NCI-H2171 treated with DMSO at 0.1 percent for 48 hours (cell line): ENCODE measurements around the gene DBI.
A peak's percentile ranks its signal among the peaks of the same experiment; 100 is the strongest.
"Not testable (repeated sequence)": the region's sequence is repeated elsewhere in the genome, so short reads cannot be mapped to it uniquely, and the experiment has no call there.

Experiments used
- DNase-seq: peaks from one replicate; lab custom pipeline; 2025; lab: John Stamatoyannopoulos, UW

The DBI gene

DNA sequence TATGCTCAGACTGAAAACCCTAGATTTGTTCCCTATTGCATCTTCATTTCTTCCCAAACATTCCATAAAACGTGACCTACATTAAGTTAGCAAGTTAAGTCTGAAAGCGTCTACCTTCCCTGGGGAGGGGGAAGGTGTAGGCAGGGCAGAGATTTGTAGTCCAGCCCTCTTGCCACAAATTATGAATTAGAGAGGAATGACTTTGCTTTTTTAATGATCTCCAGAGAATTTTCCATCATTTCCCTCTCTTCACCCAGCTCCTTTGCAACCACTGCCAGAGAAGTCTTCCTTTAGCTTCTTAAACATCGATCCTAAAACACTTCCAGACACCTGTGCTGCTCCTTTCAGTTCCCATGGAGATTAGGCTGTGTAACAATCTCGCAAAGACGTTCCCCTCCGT, 1.3 kb upstream of the DBI start:
- no peak for DNase-seq

DNA sequence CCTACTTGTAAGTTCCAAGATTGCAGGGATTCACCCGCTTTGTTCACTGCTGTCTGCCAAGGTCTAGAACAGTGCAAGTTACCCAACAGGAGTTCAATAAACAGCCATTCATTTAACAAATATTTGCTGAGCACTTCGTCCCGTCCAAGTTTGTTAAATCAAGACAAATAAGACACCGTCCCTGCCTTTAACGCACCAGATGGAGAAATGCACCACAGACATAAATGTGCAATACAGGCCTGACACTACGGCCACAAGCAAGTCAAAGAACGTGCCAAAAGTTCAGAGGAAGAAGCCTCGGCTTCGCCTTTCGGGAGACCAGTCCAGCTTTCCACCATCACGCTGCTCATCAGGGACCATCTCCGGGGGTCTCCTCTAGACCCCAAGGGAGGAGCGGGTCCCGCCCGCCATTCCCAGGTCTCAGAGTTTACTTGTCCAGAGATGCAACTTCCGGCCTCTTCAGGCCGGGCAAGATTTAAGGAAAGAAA, 572 bp upstream of the DBI start:
- peak; percentile 61 for DNase-seq

DNA sequence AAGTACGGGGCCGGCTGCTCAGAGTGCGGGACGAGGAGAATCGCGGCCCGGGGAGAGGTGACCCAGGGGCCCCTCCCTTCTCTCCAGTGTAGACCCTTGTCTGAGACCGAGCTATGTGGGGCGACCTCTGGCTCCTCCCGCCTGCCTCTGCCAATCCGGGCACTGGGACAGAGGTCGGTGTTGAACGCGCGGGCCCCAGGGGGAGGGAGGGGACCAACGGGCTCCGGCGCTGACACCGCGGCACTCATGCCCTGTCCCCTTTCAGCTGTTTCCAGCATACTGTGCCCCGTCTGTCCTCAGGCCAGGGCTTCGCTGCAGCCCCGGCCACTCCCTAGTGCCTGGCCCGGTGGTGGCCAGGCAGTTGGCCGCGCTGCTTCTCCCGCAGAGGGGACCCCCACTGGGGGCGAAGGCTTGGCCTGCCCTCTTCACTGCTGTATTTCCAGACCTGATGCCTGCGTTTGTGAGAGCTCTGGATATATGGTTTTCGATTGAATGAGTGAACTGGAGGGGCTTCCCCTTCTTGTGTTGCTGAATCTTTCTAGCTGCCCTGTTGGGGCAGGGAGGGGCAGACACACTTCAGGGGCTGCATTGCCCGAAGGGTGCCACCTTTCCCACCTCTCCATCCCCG, 809 bp downstream of the DBI start:
- peak; percentile 51 for DNase-seq

DNA sequence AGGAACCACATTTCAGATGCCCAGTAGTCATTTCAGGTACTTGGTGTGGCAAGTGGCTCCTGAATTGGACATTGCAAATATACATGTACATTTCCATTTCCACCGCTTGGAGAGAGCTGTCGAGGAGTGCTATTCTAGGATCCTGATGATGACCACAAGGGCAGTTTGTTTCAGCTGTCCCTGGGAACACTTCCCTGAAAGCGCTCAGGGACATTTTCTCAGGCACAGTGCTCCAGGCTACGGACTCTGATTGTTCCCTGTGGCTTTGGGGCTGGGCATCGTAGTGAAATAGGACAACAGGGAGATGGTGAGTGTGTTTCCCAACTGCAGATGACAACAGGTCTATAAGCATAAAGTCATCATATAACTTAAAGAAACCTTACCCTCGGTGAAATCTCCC, 3.1 kb downstream of the DBI start:
- no peak for DNase-seq

DNA sequence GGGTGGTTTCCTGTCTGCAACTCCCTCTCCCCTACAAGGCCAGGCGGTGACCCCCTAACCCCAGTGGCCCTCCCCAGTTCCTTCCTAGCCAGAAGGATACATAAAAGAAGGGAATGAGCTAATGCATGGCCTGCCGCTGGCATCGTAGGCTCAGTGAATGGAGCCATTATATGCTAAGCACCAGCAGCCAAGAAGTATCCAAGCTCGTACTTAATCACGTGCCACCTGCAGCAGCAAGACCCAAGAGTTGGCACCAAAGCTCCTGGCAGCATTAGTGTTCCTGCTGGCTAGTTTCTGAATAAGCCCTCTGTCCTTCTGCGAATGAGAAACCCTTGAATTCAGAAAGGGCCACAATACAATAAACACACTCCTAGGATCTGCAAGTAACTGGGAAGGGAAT, 4.3 kb downstream of the DBI start:
- no peak for DNase-seq

DNA sequence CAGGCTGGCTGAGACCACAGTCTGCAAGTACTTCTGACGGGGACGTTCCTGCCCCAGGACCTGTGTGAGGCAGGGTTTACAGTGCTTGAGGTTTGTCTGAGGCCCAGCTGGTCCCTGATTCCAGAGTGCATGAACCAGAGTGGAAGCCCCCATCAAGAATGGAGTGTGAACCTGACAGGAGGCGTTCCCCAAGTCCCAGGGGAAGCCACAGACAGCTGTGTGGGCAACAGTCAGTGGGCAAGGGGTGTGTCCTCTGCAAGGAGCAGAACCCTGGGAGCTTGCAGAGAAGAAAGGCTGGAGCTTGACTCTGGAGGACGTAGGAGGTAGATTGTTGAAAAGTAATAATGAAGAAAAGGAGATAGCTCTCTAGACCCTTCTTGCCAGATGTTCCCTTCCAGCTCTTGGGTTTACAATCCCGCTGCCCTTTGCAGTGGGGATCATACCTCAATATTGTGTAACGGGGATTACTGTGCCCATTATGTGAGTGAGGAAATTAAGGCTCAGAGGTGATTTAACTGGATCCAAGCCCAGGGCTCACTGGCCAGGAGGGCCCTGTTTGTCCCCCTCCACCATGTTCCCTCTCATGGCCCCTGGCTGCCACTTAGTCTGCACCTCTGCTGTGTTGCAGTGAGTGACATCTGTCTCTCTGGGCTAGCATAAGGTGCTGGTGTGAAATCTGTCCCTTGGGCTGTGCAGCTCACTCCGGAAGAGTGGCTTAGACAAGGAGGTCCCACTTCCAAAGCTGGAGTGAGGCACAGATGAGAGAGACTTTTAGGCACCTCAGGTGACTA, 6.2 kb downstream of the DBI start:
- DNase-seq: peak; percentile 63

DNA sequence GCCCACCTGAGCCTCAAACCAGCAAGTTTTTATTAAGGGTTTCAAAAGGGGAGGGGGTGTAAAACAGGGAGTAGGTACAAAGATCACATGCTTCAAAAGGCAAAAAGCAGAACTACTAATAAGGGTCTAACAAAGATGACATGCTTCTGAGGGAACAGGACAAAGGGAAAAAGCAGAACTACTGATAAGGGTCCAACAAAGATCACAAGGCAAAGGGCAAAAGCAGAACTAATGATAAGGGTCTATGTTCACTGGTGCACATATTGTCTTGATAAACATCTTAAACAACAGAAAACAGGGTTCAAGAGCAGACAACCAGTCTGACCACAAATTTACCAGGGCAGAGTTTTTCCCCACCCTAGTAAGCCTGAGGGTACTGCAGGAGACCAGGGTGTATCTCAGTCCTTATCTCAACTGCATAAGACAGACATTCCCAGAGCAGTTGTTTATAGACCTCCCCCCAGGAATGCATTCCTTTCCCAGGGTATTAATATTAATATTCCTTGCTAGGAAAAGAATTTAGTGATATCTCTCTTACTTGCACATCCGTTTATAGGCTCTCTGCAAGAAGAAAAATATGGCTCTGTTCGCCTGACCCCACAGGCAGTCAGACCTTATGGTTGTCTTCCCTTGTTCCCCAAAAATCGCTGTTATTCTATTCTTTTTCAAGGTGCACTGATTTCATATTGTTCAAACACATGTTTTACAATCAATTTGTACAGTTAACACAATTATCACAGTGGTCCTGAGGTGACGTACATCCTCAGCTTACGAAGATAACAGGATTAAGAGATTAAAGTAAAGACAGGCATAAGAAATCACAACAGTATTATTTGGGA, 7.3 kb downstream of the DBI start:
- not testable (repeated sequence) for DNase-seq

DNA sequence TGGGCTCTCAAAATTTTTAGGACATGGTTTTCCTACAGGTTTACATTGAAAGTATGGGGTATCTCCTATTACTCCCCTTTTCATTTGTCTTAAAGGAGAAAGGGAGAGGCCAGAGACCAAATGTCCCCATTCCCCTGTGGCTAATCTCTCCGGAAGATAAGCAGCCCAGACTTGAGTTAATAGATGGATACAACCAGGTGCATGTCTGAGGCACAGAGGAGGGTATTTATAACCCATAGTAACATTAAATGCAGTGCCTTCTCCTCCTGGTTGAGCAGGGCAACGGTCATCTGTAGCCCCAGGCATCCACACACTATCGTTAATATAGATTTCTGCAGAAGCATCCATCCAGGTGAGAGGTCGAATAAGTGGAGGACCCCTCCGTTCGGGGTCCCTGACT, 9.6 kb downstream of the DBI start:
- not testable (repeated sequence) for DNase-seq

DNA sequence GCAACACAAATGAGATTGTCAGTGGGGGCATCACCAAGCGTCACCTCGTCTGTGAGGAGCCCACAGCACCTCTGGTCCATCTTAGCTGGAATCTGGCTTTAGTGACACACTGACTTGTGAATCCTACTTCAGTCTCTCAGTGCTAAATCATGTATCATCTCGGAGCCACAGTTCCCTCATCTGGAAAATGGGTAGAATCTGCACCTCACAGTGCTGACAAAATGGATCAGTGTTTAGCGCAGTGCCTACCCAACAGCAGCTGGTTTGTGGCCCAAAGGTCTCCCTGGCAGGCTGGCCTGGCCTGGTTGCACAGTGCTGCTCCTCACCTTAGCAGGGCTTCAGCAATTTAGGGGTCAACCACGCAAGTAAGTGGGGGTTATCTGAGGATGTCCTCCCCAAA, 10.0 kb downstream of the DBI start:
- DNase-seq: no peak

DNA sequence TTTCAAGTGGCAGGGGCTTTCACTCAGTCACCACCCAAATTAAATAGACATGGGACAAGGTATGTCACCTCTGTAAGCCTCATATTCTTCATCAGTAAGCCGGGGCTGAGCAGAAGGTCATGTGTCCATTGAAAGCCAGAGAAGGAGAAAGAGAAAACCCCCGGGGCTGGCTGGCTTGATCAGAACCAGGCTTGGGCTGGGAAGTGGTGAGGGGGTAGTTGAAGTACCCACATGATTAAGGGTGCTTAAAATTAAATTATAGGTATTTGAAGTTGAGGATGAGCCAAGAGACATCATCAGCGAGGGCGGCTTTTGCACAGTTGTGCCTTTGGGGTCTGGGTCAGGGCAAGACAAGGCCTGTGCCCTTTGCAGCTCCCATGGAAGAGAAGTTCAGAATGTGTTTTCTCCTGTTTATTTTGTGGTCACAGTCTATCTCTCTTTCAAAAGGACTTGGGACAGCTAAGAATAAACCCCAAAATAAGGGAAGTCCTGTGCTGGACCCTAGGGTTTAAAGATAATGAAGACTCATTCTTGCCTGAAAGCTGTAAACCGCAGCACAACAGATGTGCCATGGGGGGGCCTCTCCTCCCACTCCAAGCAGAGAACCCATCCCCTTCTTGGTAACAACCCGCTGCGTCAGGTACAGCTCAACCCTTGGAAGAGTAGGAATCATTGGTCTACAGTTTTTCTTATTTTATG, 10.7 kb downstream of the DBI start:
- DNase-seq: no peak

DNA sequence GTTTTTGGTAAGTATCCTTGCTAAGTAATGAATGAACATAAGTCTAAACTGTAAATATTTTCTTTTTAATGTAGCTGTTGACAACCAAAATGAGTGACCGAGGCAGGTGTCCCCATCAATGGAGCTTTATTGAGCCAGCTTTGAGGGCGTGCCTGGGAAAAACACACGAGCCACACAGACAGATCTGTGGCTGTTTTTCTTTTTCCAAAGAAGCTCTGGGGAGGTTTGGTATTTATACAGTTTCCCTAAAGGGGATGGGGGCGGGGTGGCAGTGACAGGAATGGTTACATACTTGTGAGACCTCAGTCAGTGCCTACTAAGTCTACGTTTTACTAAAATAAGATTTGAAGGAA, 11.2 kb downstream of the DBI start:
- no peak for DNase-seq

DNA sequence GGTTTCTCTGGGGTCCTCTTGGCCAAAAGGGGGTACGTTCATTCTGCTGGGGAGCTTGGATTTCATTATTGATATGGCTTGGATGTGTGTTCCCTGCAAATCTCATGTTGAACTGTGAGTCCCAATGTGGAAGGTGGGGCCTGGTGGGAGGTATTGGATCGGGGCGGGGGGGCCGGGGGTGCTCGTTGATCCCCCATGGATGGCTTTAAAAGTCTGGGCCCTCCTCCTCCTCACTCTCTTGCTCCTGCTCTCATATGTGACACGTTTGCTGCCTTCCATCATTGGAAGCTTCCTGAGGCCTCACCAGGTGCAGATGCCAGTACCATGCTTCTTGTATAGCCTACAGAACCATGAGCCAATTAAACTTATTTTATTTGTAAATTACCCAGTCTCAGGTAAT, 11.8 kb downstream of the DBI start:
- DNase-seq: no peak

DNA sequence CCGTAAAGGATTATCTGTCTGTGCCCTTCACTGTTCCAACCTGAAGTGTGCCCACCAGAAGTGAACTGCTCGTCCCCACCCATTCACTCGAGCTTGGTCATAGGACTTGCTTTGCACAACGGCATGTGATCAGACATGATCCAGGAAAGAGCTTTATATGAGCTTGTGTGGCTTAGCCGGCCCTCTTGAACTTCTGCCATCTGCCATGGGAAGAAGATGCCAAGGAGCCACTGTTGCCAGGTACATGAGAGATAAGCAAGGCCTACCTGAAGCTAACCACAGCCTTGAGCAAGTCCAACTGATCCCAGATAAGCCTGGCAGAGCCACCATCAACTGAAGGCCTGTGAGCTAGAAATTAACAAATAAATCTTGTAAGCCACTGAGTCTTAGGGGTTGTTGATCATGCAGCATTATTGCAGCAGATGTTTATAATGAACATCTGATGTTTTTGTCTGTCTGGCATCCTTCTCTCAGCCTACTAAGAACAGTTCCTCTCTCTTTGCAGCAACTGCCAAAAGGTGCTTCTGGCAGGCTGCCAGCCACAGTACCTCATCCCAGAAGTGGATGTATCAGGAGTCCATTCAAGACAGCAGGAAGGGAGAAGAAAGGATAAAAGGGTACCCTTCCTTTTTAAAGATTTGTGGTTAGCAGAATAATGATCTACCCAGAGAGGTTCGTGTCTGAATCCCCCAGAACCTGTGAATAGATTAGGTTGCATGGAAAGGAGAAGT, 16.8 kb downstream of the DBI start:
- DNase-seq: peak; percentile 97

DNA sequence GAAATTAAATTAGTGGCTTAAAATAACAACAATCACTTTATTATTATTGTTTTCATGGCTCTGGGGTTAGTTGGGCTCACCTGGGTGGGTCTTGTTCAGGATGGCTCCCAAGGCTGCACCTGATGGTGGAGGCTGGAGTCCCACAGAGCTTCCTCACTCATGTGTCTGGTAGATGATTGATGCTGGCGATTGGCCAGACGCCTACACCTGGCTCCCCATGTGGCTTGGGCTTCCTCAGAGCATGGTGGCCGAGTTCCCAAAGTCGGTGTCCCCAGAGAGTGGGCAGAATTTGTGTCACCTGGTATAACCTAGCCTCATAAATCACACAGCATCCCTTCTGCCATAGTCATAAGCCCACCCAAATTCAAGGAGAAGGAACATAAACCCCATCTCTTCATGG, 18.2 kb downstream of the DBI start:
- peak; percentile 93 for DNase-seq

DNA sequence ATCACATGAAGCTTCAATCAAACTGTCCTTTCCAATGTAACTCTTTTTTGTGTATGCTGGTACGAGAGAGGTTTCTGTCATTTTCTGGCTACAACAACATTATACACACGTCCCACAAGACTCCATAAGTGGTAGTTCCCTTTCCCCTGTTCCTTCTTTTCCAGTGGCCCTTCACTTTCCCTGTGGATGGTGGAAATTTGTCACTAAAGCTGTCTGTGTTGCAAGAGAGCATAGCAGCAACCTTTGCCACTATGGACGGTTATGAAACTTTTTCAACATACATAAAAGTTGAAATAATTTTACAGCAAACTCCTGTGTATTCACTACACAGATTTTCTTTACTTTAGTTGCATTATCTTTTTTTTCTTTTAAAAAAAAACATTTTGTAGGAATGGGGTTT, 18.7 kb downstream of the DBI start:
- no peak for DNase-seq

DNA sequence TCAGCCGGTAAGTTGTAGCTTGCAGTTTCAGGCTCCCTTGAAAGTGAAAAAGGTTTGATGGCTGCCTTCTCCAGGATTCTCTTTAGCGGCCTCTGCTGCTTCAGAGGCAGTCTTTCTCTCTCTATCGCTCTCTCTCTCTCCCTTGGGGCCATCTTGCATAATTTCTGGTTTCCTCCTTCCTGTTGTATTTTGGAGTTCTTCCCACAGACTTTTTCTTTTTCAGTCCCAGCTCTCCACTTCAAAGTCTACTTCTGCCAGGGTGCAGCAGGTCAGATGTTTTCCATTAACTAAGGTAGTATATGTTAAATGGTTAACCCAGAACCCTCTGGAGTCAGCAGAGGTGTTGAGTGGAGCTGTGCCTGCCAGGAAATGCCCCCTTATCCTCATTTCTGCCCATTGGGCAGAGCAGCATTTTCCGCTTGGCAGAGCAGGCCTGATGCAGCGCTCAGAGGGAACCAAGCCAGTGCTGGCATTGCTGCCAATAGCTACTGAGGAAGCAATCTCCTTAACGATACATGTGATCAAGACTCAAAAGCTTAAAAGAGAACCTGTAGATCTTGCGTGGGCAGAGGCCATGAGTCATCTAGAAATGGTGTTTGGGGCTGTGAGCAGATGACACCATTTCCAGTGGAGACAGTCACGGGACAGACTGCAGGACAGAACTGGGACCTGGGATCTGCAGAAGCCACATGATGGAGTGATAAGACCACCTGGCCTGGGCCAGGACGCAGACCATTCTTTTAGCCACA, 20.8 kb downstream of the DBI start:
- peak; percentile 35 for DNase-seq

DNA sequence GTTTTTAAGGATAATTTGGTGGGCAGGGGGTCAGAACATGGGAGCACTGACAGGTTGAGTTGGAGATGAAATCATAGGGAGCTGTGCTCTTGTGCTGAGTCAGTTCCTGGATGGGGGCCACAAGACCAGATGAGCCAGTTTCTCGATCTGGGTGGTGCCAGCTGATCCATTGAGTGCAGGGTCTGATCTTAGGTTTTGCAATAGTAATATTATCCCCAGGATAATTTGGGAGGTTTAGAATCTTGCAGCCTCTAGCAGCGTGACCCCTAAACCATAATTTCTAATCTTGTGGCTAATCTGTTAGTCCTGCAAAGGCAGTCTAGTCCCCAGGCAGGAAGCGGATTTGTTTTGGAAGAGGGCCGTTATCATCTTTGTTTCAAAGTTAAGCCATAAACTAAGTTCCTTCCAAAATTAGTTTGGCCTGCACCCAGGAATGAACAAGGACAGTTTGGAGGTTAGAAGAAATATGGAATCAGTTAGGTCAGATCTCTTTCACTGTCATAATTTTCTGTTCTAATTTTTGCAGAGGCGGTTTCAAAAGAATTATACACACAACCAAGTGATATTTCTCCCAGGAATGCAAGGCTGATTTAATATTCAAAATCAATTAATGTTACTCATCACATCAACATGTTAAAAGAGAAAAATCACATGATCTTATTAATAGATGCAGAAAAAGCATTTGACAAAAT, 23.0 kb downstream of the DBI start:
- peak; percentile 38 for DNase-seq

DNA sequence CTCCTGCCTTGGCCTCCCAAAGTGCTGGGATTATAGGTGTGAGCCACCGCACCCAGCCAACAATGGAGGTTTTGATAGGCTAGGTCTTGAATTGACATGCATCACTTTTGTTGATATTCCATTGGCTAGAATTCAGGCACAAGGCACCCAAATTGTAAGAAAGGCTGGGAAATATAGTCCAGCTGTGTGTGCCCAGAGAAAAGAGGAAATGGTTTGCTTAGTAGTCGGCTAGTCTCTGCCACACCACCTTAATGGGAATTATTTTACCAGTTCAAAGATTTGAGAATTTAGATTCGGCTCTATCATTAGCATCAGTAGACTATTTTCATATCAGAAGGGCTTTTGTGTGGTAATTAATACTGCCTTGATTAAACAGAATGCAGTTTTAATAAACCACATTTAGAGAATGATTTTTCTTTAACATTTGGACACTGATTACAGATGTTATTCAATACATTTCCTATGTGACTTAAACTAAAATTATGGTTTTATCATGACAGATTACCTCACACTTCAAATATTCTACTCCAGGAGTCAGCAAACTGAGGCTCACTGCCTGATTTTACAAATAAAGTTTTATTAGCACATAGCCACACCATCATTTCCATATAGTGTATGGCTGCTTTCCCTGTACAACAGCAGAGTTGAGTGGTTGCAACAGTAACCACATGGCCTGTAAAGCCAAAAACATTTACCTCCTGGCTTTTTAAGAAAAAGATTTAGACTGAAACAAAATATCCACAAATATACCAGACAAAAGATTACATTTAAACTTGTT, 27.4 kb downstream of the DBI start:
- DNase-seq: no peak

DNA sequence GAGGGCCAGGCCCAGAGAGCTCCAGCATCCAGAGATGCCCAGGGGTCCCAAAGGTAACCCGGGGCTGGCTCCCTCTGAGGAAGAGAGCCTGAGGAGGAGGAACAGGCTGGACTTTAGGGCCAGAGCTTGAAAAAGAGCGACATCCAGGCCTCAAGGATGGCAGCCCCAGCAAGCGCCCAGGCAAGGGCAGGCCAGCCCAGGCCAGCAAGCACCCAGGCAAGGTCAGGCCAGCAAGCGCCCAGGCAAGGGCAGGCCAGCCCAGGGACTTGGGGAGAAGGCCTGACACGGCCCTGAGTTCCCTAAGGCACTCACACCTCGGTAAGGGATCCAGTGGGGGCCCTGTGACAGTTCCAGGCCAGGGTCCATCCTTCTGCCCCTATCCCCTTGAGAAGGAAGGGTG, 30.4 kb downstream of the DBI start:
- DNase-seq: no peak
